CD4-positive, CD25-positive, alpha-beta regulatory T cell (primary cell): ENCODE measurements around the gene SNX3. TPM values are rescaled to one million over a fixed set of nuclear protein-coding genes. Genes with fewer than 3 reads are reported as not detected.

Experiments
- ATAC-seq, 2 donors: fragments of 150-1000 bp; cut with Tn5 transposase; one replicate each; pipeline ENCODE4 v1.10.0; 2021; ENCODE audit warnings: low read depth in 2 of 2, moderate number of reproducible peaks in 2 of 2, moderate library complexity in 1 of 2
- DNase-seq, 3 donors: peaks; one replicate each; pipeline versions ENCODE4 v3.0.0 to v3.0.0-alpha.2; 2012 to 2022; ENCODE audit warnings: mixed read lengths in 1 of 3
- H3K27ac ChIP-seq: one replicate; pipeline ENCODE4 v1.7.0; 2013; ENCODE audit warnings: mild to moderate bottlenecking, low read length; ENCODE audit not compliant: insufficient read depth, poor library complexity, severe bottlenecking
- H3K27me3 ChIP-seq: one replicate; pipeline ENCODE4 v1.7.0; 2013; ENCODE audit warnings: low read length; ENCODE audit not compliant: control insufficient read depth, insufficient read depth
- H3K36me3 ChIP-seq: one replicate; pipeline ENCODE4 v1.7.0; 2013; ENCODE audit warnings: mild to moderate bottlenecking, low read length, moderate library complexity; ENCODE audit not compliant: control insufficient read depth, insufficient read depth
- H3K4me1 ChIP-seq: 2 replicates; pipeline ENCODE4 v1.7.0; 2013; ENCODE audit warnings: mild to moderate bottlenecking, low read length; ENCODE audit not compliant: insufficient read depth, control insufficient read depth, poor library complexity, severe bottlenecking
- H3K4me3 ChIP-seq: one replicate; pipeline ENCODE4 v1.7.0; 2013; ENCODE audit warnings: low read depth, mild to moderate bottlenecking, low read length, moderate library complexity
- H3K9me3 ChIP-seq, 2 experiments: 1 replicate in 1 of 2; 2 replicates in 1 of 2; pipeline ENCODE4 v1.7.0; 2013; ENCODE audit warnings: low read length in 2 of 2, mild to moderate bottlenecking in 1 of 2, moderate library complexity in 1 of 2; ENCODE audit not compliant: control insufficient read depth in 2 of 2
- H3K27ac Mint-ChIP-seq, 3 donors: one replicate each; pipeline ENCODE4 v1.8.0; 2020 to 2022; ENCODE audit warnings: mild to moderate bottlenecking in 3 of 3, mixed read lengths in 3 of 3, moderate library complexity in 2 of 3
- H3K27me3 Mint-ChIP-seq: one replicate; pipeline ENCODE4 v1.8.0; 2022; ENCODE audit warnings: mild to moderate bottlenecking, mixed read lengths
- H3K36me3 Mint-ChIP-seq: one replicate; pipeline ENCODE4 v1.8.0; 2020; ENCODE audit warnings: mixed read lengths
- H3K4me1 Mint-ChIP-seq, 4 donors: one replicate each; pipeline ENCODE4 v1.8.0; 2020 to 2022; ENCODE audit warnings: mixed read lengths in 4 of 4, mild to moderate bottlenecking in 1 of 4
- H3K4me3 Mint-ChIP-seq, 4 donors: one replicate each; pipeline ENCODE4 v1.8.0; 2020 to 2022; ENCODE audit warnings: mild to moderate bottlenecking in 4 of 4, mixed read lengths in 4 of 4, moderate library complexity in 3 of 4
- H3K9me3 Mint-ChIP-seq, 7 donors: one replicate each; pipeline ENCODE4 v1.8.0; 2020 to 2022; ENCODE audit warnings: mixed read lengths in 7 of 7, mild to moderate bottlenecking in 3 of 7, moderate library complexity in 2 of 7
- polyA plus RNA-seq, 4 donors: library from polyadenylated mRNA; unstranded; fragments of 300-500 nt; fragmentation: Illumina TruSeq; gene quantifications; one replicate each; pipeline ENCODE4 v1.2.3, GENCODE V29; 2021
- total RNA-seq: library from RNA; stranded (reverse); gene quantifications from one replicate; pipeline ENCODE4 v1.2.3, GENCODE V29; 2022

SNX3 gene
- total and polyA plus RNA-seq, 5 donors from 2014 or later: 60.7 to 226 (median 195) TPM

DNA sequence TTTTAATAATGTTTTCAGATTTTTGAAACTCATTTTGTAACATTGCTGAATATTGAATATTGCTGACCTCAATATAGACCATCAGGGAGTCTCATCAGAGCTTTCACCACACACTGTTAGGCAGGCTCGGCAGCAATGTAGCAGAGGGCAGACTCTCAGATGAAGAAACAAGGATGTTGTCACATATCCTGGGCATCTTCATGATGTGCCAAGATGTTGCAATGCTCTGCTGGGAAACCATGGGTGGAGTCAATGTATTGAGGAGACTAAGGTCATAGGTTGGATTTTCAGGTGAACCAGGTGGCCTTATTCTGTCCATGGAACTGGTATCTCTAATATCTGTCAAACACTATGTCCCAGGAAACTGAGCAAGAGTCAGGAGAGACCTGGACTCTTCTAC is 67.7 kb downstream of the SNX3 start:
- Histone ChIP-seq H3K4me3 (no peak overlapping the region), H3K36me3 (no peaks in the 10 kb centered on the region), H3K27me3 (peaks cover 7% of the 10 kb centered on the region), H3K4me1 (no peaks in the 10 kb centered on the region), H3K27ac (no peak overlapping the region), H3K9me3 (no peaks in the 10 kb centered on the region)
- Mint-ChIP-seq H3K4me3 (no peak overlapping the region), H3K27me3 (peaks cover 37% of the 10 kb centered on the region), H3K27ac (no peak overlapping the region), H3K9me3 (peaks cover 0 to 3% (median 0%) of the 10 kb centered on the region in 7 donors), H3K4me1 (no peaks in the 10 kb centered on the region), H3K36me3 (no peaks in the 10 kb centered on the region)
- ATAC-seq (no peak), DNase-seq (no peak)

DNA sequence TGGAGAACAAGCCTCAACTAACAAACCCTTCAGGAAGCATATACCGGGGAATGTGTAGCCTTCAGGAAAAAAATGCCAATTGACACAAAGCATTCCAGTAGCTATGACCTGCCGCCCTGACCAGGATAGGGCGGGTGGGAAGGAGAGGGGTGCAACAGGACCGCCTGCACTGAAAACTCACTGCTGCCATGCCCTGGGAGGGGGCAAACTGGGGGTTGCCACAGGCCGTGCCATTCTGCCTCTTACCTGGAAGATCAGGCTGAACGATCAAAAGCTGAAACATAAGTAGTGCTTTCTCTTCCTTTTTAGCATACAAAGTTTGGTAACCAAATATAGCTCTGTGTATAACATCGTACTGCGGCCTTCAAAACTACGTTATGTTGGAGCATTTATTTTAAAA is 73.3 kb downstream of the SNX3 start:
- H3K27me3 ChIP-seq: peaks cover 20% of the 10 kb centered on the region
- H3K27me3 Mint-ChIP-seq: peaks cover 52% of the 10 kb centered on the region

DNA sequence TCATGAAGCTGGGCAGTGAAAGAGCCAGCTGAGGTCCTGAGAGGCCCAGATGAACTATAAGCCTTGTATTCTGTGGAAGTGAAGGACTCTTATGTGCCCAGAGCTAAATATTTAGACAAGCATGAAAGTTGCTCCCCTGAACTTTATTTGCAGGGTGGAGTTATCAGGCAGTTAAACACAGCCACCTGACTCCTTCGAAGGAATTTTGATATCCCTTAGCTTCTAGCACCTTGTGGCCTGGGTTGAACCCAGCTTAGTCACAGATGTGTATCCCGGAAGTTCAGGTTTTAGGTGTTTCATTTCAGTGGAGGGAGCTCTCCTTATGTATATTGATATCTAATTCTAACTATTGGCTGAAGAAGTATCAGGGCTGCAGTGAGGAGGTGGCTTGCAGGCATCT is 74.6 kb downstream of the SNX3 start:
- no peak overlapping the region for H3K4me3 ChIP-seq
- DNase-seq (no peak), ATAC-seq (no peak)
- H3K9me3 ChIP-seq: no peaks in the 10 kb centered on the region
- Mint-ChIP-seq H3K27ac (no peak overlapping the region), H3K4me3 (no peak overlapping the region), H3K27me3 (peaks cover 52% of the 10 kb centered on the region), H3K9me3 (no peaks in the 10 kb centered on the region), H3K36me3 (no peaks in the 10 kb centered on the region), H3K4me1 (no peaks in the 10 kb centered on the region)
- H3K36me3 ChIP-seq: no peaks in the 10 kb centered on the region
- H3K27me3 ChIP-seq: peaks cover 24% of the 10 kb centered on the region
- H3K27ac ChIP-seq: no peak overlapping the region
- no peaks in the 10 kb centered on the region for H3K4me1 ChIP-seq

More for the DNA sequence above, 73.3 kb downstream of the SNX3 start:
- Mint-ChIP-seq H3K36me3 (no peaks in the 10 kb centered on the region), H3K27ac (no peak overlapping the region), H3K9me3 (no peaks in the 10 kb centered on the region), H3K4me3 (no peak overlapping the region), H3K4me1 (no peaks in the 10 kb centered on the region)
- no peak for ATAC-seq
- no peak for DNase-seq
- no peak overlapping the region for H3K27ac ChIP-seq
- H3K4me3 ChIP-seq: no peak overlapping the region
- H3K9me3 ChIP-seq: no peaks in the 10 kb centered on the region
- H3K36me3 ChIP-seq: no peaks in the 10 kb centered on the region
- H3K4me1 ChIP-seq: no peaks in the 10 kb centered on the region

DNA sequence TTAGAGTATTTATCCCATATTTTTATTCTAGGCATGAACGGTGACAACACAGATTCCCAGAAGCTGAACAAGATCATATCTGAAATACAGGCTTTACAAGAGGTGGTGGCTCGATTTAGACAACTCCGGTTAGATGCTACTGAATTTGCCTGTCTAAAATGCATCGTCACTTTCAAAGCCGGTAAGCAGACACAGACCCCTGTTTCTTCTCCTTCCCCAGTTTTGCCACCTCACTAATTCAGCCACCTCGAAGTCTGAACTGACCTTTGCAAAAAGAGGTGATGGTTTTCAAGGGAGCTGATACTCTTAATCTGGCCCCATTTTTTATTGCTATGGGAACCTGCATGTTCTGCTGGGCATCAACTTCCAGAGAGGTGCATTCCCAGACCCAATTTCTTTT is 80.1 kb downstream of the SNX3 start:
- H3K4me3 Mint-ChIP-seq: no peak overlapping the region
- Histone ChIP-seq H3K9me3 (no peaks in the 10 kb centered on the region), H3K4me3 (no peak overlapping the region), H3K4me1 (peaks cover 6% of the 10 kb centered on the region), H3K27ac (no peak overlapping the region), H3K36me3 (no peaks in the 10 kb centered on the region), H3K27me3 (peaks cover 37% of the 10 kb centered on the region)
- H3K4me1 Mint-ChIP-seq: peaks cover 0 to 10% (median 4%) of the 10 kb centered on the region in 4 donors
- no peaks in the 10 kb centered on the region for H3K36me3 Mint-ChIP-seq
- H3K27ac Mint-ChIP-seq: no peak overlapping the region
- peaks cover 76% of the 10 kb centered on the region for H3K27me3 Mint-ChIP-seq
- peaks cover 0 to 3% (median 0%) of the 10 kb centered on the region in 7 donors for H3K9me3 Mint-ChIP-seq
- ATAC-seq (no peak), DNase-seq (no peak)

DNA sequence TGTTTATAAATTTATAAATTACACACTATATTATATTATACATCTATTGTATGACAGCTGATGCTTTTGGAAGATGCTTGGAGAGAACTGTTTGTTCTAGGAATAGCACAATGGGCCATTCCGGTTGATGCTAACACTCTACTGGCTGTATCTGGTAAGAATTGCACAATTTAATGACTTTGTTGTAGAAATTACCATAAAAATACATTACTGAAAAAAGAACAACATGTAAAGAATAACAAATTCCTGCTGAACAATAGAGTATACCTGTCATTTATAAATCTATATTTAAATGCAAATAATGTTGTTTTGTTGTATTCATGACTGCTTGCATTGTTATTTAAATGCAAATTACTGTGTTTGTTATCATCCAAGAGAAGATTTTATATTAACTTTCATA is 80.6 kb downstream of the SNX3 start:
- Histone ChIP-seq H3K4me1 (peaks cover 11% of the 10 kb centered on the region), H3K36me3 (no peaks in the 10 kb centered on the region), H3K27me3 (peaks cover 37% of the 10 kb centered on the region), H3K9me3 (no peaks in the 10 kb centered on the region), H3K27ac (no peak overlapping the region), H3K4me3 (no peak overlapping the region)
- DNase-seq: no peak
- Mint-ChIP-seq H3K4me3 (no peak overlapping the region), H3K27me3 (peaks cover 78% of the 10 kb centered on the region), H3K36me3 (no peaks in the 10 kb centered on the region), H3K27ac (no peak overlapping the region), H3K9me3 (peaks cover 0 to 3% (median 0%) of the 10 kb centered on the region in 7 donors), H3K4me1 (peaks cover 0 to 15% (median 6%) of the 10 kb centered on the region in 4 donors)
- no peak for ATAC-seq

DNA sequence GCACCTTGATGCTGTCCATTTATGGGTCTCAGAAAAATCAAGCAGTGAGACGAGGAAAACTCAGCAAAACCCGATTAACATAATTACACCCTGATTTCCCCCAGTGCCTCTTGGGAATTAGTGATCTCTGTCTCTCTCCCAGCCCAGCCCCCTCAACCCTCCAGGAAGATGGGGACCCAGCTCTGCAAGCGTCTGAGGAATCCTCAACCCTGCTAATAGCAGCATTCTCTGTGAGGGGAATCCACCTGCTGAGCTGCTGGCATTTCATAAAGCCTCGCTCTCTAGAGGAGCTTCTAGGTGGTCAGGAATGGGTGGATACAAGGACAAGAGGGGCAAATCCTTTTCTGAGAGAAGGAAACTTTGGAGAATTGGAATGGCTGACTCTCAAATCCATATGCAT is 81.1 kb downstream of the SNX3 start:
- no peak overlapping the region for H3K4me3 ChIP-seq
- no peaks in the 10 kb centered on the region for H3K36me3 Mint-ChIP-seq
- peaks cover 0 to 18% (median 9%) of the 10 kb centered on the region in 4 donors for H3K4me1 Mint-ChIP-seq
- no peak for DNase-seq
- no peak overlapping the region for H3K4me3 Mint-ChIP-seq
- H3K36me3 ChIP-seq: no peaks in the 10 kb centered on the region
- no peak overlapping the region for H3K27ac Mint-ChIP-seq
- no peak overlapping the region for H3K27ac ChIP-seq
- H3K27me3 ChIP-seq: peaks cover 38% of the 10 kb centered on the region
- H3K9me3 ChIP-seq: no peaks in the 10 kb centered on the region
- ATAC-seq: no peak
- peaks cover 13% of the 10 kb centered on the region for H3K4me1 ChIP-seq
- peaks cover 83% of the 10 kb centered on the region for H3K27me3 Mint-ChIP-seq
- peaks cover 0 to 3% (median 0%) of the 10 kb centered on the region in 7 donors for H3K9me3 Mint-ChIP-seq

DNA sequence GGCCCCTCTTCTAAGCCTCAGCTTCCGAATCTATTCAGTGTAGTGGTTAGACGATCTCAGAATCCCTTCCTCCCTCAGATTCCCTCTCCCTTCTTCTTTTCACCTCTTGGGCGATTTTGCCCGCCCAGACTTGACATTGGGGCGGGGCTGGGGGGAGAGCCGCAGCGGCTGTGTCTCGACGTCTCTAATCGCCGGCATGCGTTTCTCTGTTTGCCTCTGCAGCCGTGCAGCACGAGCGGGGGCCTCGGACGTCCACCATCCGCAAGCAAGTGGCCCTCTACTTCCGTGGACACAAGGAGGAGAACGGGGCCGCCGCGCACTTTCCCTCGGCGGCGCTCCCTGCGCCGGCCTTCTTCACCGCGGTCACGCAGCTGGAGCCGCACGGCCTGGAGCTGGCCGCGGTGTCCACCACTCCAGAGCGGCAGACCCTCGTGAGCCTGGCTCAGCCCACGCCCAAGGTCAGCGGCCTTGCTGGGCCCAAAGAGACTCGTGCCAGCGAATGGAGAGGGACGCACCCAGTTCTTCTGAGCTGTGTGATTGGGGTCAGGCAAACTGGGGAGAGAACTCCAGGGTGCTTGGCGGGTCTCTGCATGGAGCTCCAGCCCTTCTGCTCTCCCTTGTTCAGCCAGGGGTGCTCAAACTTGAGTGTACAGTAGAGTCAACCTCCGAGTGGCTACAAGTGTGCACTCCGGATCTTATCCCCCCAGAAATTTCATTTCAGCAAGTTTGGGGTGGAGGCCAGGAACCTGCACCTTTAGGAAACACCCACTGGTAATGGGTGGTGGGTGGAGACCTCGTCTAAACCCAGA is 84.4 kb downstream of the SNX3 start:
- H3K9me3 ChIP-seq: no peaks in the 10 kb centered on the region
- H3K9me3 Mint-ChIP-seq: peaks cover 0 to 3% (median 0%) of the 10 kb centered on the region in 7 donors
- peaks cover 0 to 24% (median 9%) of the 10 kb centered on the region in 4 donors for H3K4me1 Mint-ChIP-seq
- no peaks in the 10 kb centered on the region for H3K36me3 Mint-ChIP-seq
- H3K36me3 ChIP-seq: no peaks in the 10 kb centered on the region
- peaks cover 90% of the 10 kb centered on the region for H3K27me3 Mint-ChIP-seq
- ATAC-seq: no peak
- peak overlapping the region in 3 of 4 donors; percentile 15 to 72 (median 33) for H3K4me3 Mint-ChIP-seq
- peaks cover 60% of the 10 kb centered on the region for H3K27me3 ChIP-seq
- DNase-seq: no peak
- no peak overlapping the region for H3K27ac Mint-ChIP-seq
- no peak overlapping the region for H3K27ac ChIP-seq
- H3K4me1 ChIP-seq: peaks cover 17% of the 10 kb centered on the region
- no peak overlapping the region for H3K4me3 ChIP-seq
